Effector memory CD8-positive, alpha-beta T cell (primary cell): ENCODE measurements around the gene MRPL39.

Experiments used
- ATAC-seq: fragments of 150-1000 bp; cut with Tn5 transposase; replicated peaks from 2 replicates; pipeline ENCODE4 v1.10.0; 2021; ENCODE audit warnings: mild to moderate bottlenecking, moderate library complexity
- DNase-seq, 3 experiments: peaks; one replicate each; pipeline ENCODE4 v3.0.0; 2021
- H3K27ac Mint-ChIP-seq, 2 donors: one replicate each; pipeline ENCODE4 v1.8.0; 2022; ENCODE audit warnings: mild to moderate bottlenecking in 2 of 2, mixed read lengths in 2 of 2, moderate library complexity in 2 of 2
- H3K27me3 Mint-ChIP-seq, 2 donors: one replicate each; pipeline ENCODE4 v1.8.0; 2022; ENCODE audit warnings: mixed read lengths in 2 of 2
- H3K36me3 Mint-ChIP-seq: one replicate; pipeline ENCODE4 v1.8.0; 2022; ENCODE audit warnings: mild to moderate bottlenecking, moderate library complexity, mixed read lengths; ENCODE audit not compliant: insufficient read depth
- H3K4me1 Mint-ChIP-seq, 2 donors: one replicate each; pipeline ENCODE4 v1.8.0; 2022; ENCODE audit warnings: low read depth in 2 of 2, mixed read lengths in 2 of 2
- H3K4me3 Mint-ChIP-seq, 2 donors: one replicate each; pipeline ENCODE4 v1.8.0; 2022; ENCODE audit warnings: mild to moderate bottlenecking in 2 of 2, mixed read lengths in 2 of 2, moderate library complexity in 2 of 2
- H3K9me3 Mint-ChIP-seq, 2 donors: one replicate each; pipeline ENCODE4 v1.8.0; 2022; ENCODE audit warnings: mixed read lengths in 2 of 2

Gene MRPL39

DNA sequence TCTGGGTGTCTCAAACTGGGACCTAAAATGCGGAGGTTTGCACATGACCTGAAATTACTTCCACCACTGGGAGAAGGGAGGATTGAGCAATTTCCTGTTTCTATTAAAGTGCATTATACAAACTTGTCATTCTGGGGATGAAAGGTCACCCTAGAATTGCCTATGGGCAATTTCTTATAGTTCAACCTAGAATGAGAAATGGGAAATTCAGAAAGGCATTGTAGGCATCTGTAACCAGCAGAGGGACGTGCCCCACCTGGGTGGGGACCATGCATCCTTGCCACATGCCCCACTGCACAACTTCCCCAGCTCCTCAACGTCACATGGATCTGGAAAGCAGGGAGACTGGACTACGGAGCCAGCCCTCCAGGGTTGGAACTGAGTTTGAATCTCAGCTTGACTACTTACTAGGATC, 47.0 kb downstream of the MRPL39 start:
- H3K27me3 Mint-ChIP-seq = no peaks in the 10 kb centered on the region
- peak overlapping the region; percentile 41 to 99 for H3K27ac Mint-ChIP-seq
- peaks cover 36 to 47% of the 10 kb centered on the region in 2 donors for H3K4me1 Mint-ChIP-seq
- peaks cover 21% of the 10 kb centered on the region for H3K36me3 Mint-ChIP-seq
- H3K4me3 Mint-ChIP-seq = peak overlapping the region; percentile 23 to 99
- no peak for ATAC-seq
- no peak for DNase-seq
- H3K9me3 Mint-ChIP-seq = no peaks in the 10 kb centered on the region

DNA sequence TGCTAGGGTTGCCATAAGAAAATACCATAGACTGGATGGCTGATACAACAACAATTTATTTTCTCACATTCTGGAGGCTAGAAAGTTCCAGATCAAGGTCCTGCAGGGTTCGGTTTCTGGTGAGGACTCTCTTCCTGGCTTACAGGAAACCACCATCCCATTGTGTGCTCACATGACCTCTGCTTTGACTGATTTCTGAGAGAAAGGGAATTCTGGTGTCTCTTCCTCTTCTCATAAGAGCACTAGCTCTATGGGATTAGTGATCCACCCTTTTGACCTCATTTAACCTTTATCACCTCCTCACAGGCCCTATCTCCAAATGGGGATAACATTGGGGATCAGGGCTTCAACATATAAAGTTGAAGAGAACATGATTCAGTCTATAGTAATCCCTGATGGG, 47.5 kb downstream of the MRPL39 start:
- no peak for ATAC-seq
- Mint-ChIP-seq H3K9me3 (no peaks in the 10 kb centered on the region), H3K36me3 (peaks cover 21% of the 10 kb centered on the region), H3K27ac (peak overlapping the region in 1 of 2 donors; percentile 99), H3K4me1 (peaks cover 34 to 42% of the 10 kb centered on the region in 2 donors), H3K4me3 (peak overlapping the region in 1 of 2 donors; percentile 23), H3K27me3 (no peaks in the 10 kb centered on the region)
- DNase-seq = no peak

DNA sequence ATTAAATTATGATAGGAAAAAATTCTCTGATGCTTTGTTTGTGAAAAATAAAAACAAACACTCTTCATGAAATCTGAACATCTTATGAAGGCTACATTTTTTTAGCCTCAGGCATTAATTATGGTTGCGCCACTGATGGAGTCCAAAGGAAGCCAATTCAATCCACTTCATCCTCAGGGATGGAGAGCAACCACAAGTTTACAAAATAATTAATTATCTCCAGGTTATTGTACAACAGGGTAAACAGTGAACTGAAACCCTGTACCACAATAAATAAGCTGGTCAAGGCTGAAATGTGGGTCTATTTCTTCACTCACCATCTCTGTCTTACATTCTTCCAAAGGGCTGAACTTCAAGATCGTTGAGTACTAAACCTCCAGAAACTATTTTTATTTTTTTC, 49.2 kb downstream of the MRPL39 start:
- Mint-ChIP-seq H3K36me3 (peaks cover 13% of the 10 kb centered on the region), H3K27me3 (no peaks in the 10 kb centered on the region), H3K4me3 (no peak overlapping the region), H3K27ac (no peak overlapping the region), H3K4me1 (peaks cover 18 to 26% of the 10 kb centered on the region in 2 donors), H3K9me3 (no peaks in the 10 kb centered on the region)
- ATAC-seq (no peak), DNase-seq (no peak)

DNA sequence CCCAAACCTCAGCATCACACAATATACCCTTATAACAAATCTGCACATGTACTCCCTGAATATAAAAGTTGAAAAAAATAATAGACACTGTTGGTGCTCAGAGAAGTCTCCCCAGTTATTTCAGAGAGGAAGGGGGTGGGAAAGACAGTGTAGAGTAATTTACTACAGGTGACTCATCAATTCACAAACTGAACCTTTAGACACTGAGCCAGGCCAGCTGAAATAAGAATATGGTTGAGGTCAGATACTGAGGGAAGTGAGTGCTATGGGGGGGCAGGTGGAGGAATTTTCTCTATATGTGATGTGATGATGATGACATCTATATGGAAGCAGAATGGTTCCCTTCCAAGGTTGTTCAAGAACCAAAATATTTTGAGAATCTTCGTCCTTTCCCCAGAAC, 50.1 kb downstream of the MRPL39 start:
- Mint-ChIP-seq H3K4me3 (no peak overlapping the region), H3K27me3 (no peaks in the 10 kb centered on the region), H3K36me3 (peaks cover 6% of the 10 kb centered on the region), H3K9me3 (no peaks in the 10 kb centered on the region), H3K4me1 (peaks cover 14 to 20% of the 10 kb centered on the region in 2 donors), H3K27ac (no peak overlapping the region)
- ATAC-seq (no peak), DNase-seq (no peak)

- Mint-ChIP-seq H3K27me3 (peaks cover 2 to 3% of the 10 kb centered on the region in 2 donors), H3K36me3 (no peaks in the 10 kb centered on the region), H3K4me1 (peaks cover 8 to 12% of the 10 kb centered on the region in 2 donors), H3K27ac (no peak overlapping the region), H3K4me3 (no peak overlapping the region), H3K9me3 (no peaks in the 10 kb centered on the region)
- ATAC-seq (no peak), DNase-seq (no peak)
Observed at GRCh38 chr21:25556091-25556490, 51.2 kb downstream of the MRPL39 start.

DNA sequence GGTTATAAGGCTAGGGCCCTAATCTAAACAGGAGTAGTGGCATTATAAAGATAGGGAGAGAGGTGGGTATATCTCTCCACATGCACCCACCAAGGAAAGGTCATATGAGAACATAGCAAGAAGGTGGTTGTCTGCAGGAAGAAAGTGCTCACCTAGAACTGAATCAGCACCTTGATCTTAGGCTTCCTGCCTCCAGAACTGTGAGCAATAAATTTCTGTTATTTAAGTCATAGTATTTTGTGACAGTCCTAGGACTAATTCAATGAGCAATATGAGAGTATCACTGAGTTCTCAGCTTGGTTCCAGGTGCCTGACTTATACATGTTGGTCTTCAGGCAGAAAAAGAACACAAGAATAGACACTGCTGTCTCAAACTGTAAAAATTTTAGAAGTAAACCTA, 51.8 kb downstream of the MRPL39 start:
- no peak for ATAC-seq
- DNase-seq = no peak
- H3K27me3 Mint-ChIP-seq = peaks cover 6 to 8% of the 10 kb centered on the region in 2 donors
- no peak overlapping the region for H3K4me3 Mint-ChIP-seq
- no peaks in the 10 kb centered on the region for H3K36me3 Mint-ChIP-seq
- peaks cover 4 to 6% of the 10 kb centered on the region in 2 donors for H3K4me1 Mint-ChIP-seq
- no peak overlapping the region for H3K27ac Mint-ChIP-seq
- H3K9me3 Mint-ChIP-seq = no peaks in the 10 kb centered on the region

GRCh38 chr21:25552856-25553255, 54.4 kb downstream of the MRPL39 start:
- Mint-ChIP-seq H3K27me3 (peaks cover 11 to 17% of the 10 kb centered on the region in 2 donors), H3K9me3 (no peaks in the 10 kb centered on the region), H3K4me1 (no peaks in the 10 kb centered on the region), H3K4me3 (no peak overlapping the region), H3K27ac (no peak overlapping the region), H3K36me3 (no peaks in the 10 kb centered on the region)
- ATAC-seq = no peak
- no peak for DNase-seq

DNA sequence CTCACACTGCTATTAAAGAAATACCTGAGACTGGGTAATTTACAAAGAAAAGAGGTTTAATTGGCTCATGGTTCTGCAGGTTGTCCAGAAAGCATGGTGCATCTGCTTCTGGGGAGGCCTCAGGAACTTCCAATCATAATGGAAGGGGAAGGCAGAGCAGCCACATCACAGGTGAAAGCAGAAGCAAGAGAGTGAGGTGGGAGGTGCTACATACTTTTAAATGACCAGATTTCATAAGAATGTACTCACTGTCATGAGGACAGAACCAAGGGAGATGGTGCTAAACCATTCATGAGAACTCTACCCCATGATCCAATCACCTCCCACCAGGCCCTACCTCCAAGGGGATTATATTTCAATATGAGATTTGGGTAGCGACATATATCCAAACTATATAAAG, 55.7 kb downstream of the MRPL39 start:
- no peak overlapping the region for H3K4me3 Mint-ChIP-seq
- no peak for ATAC-seq
- DNase-seq = no peak
- H3K4me1 Mint-ChIP-seq = no peaks in the 10 kb centered on the region
- H3K27ac Mint-ChIP-seq = no peak overlapping the region
- no peaks in the 10 kb centered on the region for H3K36me3 Mint-ChIP-seq
- peaks cover 11 to 17% of the 10 kb centered on the region in 2 donors for H3K27me3 Mint-ChIP-seq
- H3K9me3 Mint-ChIP-seq = no peaks in the 10 kb centered on the region

DNA sequence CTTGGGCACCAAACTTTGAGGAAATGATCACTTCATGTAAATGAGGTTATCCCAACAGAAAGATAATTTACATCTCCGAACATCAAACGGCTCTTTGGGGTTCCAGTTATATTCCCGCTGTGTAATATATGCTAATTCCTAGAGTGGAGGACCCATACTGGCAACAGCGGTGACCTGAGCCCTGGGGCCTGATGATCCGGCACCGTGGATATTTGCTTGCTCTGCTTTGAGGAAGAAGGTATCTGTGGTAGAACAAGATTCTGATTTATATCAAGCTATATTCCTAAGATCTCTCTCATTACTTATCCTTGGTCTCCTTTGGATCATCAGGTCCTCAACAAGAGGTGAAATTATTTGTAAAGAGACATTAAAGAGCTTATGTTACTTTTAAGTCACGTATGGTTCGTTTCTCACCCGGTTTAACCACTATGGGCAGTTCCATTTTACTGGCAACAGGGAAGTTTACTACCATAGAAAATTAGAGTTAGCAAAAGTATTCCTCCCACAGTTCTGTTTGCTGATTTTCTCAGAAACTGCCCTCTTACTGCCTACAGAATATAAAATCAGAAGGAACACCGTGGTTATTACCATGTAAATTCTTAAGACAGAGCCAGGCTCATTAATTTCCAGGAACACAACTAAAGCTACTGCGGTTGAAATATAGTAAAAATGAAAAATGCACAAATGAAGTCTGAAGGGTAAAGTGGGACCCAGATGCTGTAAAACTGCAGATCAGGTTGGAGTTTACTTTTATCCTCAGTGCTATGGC, 56.7 kb downstream of the MRPL39 start:
- Mint-ChIP-seq H3K9me3 (no peaks in the 10 kb centered on the region), H3K27ac (no peak overlapping the region), H3K36me3 (no peaks in the 10 kb centered on the region), H3K4me3 (no peak overlapping the region), H3K4me1 (no peaks in the 10 kb centered on the region), H3K27me3 (peaks cover 11 to 17% of the 10 kb centered on the region in 2 donors)
- ATAC-seq = no peak
- no peak for DNase-seq

- Mint-ChIP-seq H3K36me3 (no peaks in the 10 kb centered on the region), H3K27ac (no peak overlapping the region), H3K4me3 (no peak overlapping the region), H3K27me3 (no peaks in the 10 kb centered on the region), H3K9me3 (peaks cover 3 to 7% of the 10 kb centered on the region in 2 donors), H3K4me1 (no peaks in the 10 kb centered on the region)
- DNase-seq (no peak), ATAC-seq (no peak)
Observed at GRCh38 chr21:25541042-25541441, 66.2 kb downstream of the MRPL39 start.

- DNase-seq (no peak), ATAC-seq (no peak)
- Mint-ChIP-seq H3K36me3 (no peaks in the 10 kb centered on the region), H3K27ac (no peak overlapping the region), H3K9me3 (peaks cover 3 to 7% of the 10 kb centered on the region in 2 donors), H3K4me1 (no peaks in the 10 kb centered on the region), H3K27me3 (no peaks in the 10 kb centered on the region), H3K4me3 (no peak overlapping the region)
Observed at GRCh38 chr21:25539606-25540005, 67.7 kb downstream of the MRPL39 start.

DNA sequence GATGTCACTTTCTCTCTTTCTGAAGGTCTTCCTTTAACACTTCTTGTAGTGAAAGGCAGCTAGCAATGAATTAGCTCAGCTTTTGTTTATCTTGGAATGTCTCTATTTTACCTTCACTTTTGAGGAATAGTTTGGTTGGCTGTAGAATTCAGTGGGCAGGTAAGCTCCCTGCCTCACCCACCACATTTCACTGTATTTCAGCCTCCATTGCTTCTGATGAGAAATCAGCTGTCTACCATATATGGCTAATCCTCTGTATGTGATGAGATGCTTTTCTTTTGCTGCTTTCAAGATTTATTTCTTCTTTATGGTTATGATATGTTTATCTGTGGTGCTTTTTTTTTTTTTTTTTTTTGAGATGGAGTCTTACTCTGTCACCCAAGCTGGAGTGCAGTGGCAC, 70.1 kb downstream of the MRPL39 start:
- H3K36me3 Mint-ChIP-seq = no peaks in the 10 kb centered on the region
- no peak overlapping the region for H3K4me3 Mint-ChIP-seq
- ATAC-seq (no peak), DNase-seq (no peak)
- no peak overlapping the region for H3K27ac Mint-ChIP-seq
- peaks cover 3 to 7% of the 10 kb centered on the region in 2 donors for H3K9me3 Mint-ChIP-seq
- no peaks in the 10 kb centered on the region for H3K27me3 Mint-ChIP-seq
- H3K4me1 Mint-ChIP-seq = no peaks in the 10 kb centered on the region

DNA sequence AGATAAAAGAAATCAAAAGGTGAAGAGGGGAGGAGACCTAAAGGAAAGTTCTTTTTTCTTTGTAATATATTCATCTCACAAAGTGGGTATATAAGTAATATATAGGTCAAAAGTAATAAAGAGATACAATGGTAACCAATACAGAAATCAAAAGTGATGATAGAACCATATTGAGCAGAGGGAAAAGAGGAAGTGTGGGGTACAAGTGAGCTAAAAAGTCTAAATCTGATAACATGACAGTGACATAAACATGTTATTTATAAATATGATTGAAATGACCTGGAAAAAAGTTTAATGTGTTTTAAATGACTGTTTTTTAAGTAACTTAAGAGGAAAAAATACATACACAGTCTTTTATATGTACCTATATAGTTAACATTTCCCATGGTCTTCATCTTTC, 70.5 kb downstream of the MRPL39 start:
- H3K9me3 Mint-ChIP-seq = peaks cover 3 to 7% of the 10 kb centered on the region in 2 donors
- no peak for DNase-seq
- no peak overlapping the region for H3K27ac Mint-ChIP-seq
- no peaks in the 10 kb centered on the region for H3K4me1 Mint-ChIP-seq
- no peak overlapping the region for H3K4me3 Mint-ChIP-seq
- ATAC-seq = no peak
- H3K36me3 Mint-ChIP-seq = no peaks in the 10 kb centered on the region
- peaks cover 0 to under 1% of the 10 kb centered on the region in 2 donors for H3K27me3 Mint-ChIP-seq

DNA sequence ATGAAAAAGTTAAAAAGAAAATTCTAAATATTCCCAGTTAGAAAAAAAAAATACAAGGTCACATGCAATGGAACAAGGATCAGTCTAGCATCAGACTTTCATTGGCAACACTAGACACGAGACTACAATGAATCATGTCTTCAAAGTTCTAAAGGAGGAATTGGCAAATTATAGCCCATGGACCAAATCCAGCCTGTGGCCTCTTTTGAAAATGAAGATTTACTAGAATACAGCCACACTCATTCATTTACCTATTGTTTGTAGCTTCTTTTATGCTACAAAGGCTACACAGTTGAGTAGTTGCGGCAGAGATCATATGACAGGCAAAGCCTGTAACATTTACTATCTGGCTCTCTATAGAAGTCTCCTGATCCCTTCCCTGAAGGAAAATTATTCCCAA, 71.4 kb downstream of the MRPL39 start:
- ATAC-seq (no peak), DNase-seq (no peak)
- Mint-ChIP-seq H3K4me1 (no peaks in the 10 kb centered on the region), H3K36me3 (no peaks in the 10 kb centered on the region), H3K27ac (no peak overlapping the region), H3K27me3 (peaks cover 0 to 9% of the 10 kb centered on the region in 2 donors), H3K9me3 (peaks cover 3 to 7% of the 10 kb centered on the region in 2 donors), H3K4me3 (no peak overlapping the region)
